ENCODE measurements around the gene RHBDL1.

RHBDL1 gene

GRCh38 chr16:674968-675883 lies at the start of gene RHBDL1:
Gene RHBDL1 (plus strand): TSS chr16:675671. CDS start chr16:675791, 120 bp downstream.
- DNase-seq, result no peak

- no peak for DNase-seq
Measured at GRCh38 chr16:625977-626765, 49.3 kb upstream of the RHBDL1 start.

- no peak for DNase-seq
Measured at GRCh38 chr16:626787-627453, 48.6 kb upstream of the RHBDL1 start.

GRCh38 chr16:627454-628239 lies 47.8 kb upstream of the RHBDL1 start:
- DNase-seq, result no peak

- no peak for DNase-seq
Measured at GRCh38 chr16:628321-629061, 47.0 kb upstream of the RHBDL1 start.

GRCh38 chr16:629185-629832 lies 46.2 kb upstream of the RHBDL1 start:
- no peak for DNase-seq

GRCh38 chr16:629833-630248 lies 45.6 kb upstream of the RHBDL1 start:
- DNase-seq, result no peak

GRCh38 chr16:630249-630814 lies 45.1 kb upstream of the RHBDL1 start:
- DNase-seq, result no peak

- DNase-seq, result no peak
Measured at GRCh38 chr16:630815-631405, 44.6 kb upstream of the RHBDL1 start, which contains the start of gene WFIKKN1. Gene WFIKKN1 (plus strand): TSS chr16:630985. CDS start chr16:631254, 269 bp downstream.

- no peak for DNase-seq
Measured at GRCh38 chr16:631808-632358, 43.6 kb upstream of the RHBDL1 start.

GRCh38 chr16:632486-633335 lies 42.8 kb upstream of the RHBDL1 start:
- DNase-seq, result no peak

GRCh38 chr16:633336-634050 lies 42.0 kb upstream of the RHBDL1 start:
- DNase-seq, result no peak

GRCh38 chr16:634051-634670 lies 41.3 kb upstream of the RHBDL1 start:
- no peak for DNase-seq

GRCh38 chr16:634996-635395 lies 40.5 kb upstream of the RHBDL1 start:
- DNase-seq, result no peak

- DNase-seq, result no peak
Measured at GRCh38 chr16:635573-636205, 39.8 kb upstream of the RHBDL1 start.

GRCh38 chr16:636206-637080 lies 39.0 kb upstream of the RHBDL1 start, which contains the start of gene METTL26:
Gene METTL26 (minus strand): TSS chr16:636305. CDS start chr16:636290, 15 bp downstream.
- peak; percentile 95 for DNase-seq
